KOPT-K1 (cell line): ENCODE measurements around the gene IFT80.
"Not testable (repeated sequence)": the region's sequence is repeated elsewhere in the genome, so short reads cannot be mapped to it uniquely, and the experiment has no call there.

Experiments used
- H3K27ac ChIP-seq: fragments of 200-600 bp; sonication (generic); 2 replicates; pipeline ENCODE4 v1.5.1; 2016; ENCODE audit warnings: antibody characterized with exemption, mild to moderate bottlenecking, low read depth, low read length; ENCODE audit not compliant: poor library complexity, severe bottlenecking
- H3K36me3 ChIP-seq: fragments of 200-600 bp; sonication (generic); 2 replicates; pipeline ENCODE4 v1.5.1; 2017; ENCODE audit warnings: antibody characterized with exemption, mild to moderate bottlenecking, low read length, moderate library complexity; ENCODE audit not compliant: insufficient read depth
- H3K9me3 ChIP-seq: fragments of 200-600 bp; sonication (generic); 2 replicates; pipeline ENCODE4 v1.5.1; 2017; ENCODE audit warnings: antibody characterized with exemption, low read length, mild to moderate bottlenecking; ENCODE audit not compliant: insufficient read depth, poor library complexity, severe bottlenecking

Gene IFT80

DNA sequence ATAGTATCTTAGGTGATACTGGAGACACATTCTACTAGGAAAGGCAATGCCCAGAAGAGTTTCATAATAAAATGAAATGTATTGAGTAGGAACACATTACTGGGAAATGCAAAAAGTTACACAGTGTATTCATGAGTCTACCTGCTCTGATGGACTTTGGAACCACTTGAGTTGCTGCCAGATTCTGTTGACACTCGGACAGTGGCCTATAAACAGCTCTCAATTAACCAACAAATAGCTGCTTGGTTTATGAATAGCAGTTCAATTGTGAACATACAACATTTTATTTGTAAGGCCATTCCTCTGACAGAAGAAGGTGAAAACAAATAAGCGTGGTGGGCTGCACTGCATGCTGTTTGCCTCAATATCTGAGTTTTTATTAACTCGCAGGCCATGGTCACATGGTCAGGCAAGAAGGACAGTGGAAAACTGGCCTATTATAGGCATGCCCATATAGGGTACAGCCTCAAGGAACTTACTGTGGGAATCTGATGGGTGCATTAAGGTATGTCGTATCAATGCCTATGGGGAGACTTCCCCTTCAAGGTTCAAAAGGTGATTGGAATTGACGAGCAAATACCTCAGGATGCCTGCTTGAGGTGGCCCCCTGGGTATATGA lies 107.6 kb downstream of the IFT80 start:
- Histone ChIP-seq H3K36me3 (no peaks in the 10 kb centered on the region), H3K9me3 (no peaks in the 10 kb centered on the region), H3K27ac (no peak overlapping the region)

- no peaks in the 10 kb centered on the region for H3K9me3 ChIP-seq
- H3K27ac ChIP-seq: no peak overlapping the region
- no peaks in the 10 kb centered on the region for H3K36me3 ChIP-seq
Measured at GRCh38 chr3:160287666-160288065, 111.4 kb downstream of the IFT80 start.

GRCh38 chr3:160286231-160286630 lies 112.8 kb downstream of the IFT80 start:
- Histone ChIP-seq H3K9me3 (no peaks in the 10 kb centered on the region), H3K27ac (no peak overlapping the region), H3K36me3 (no peaks in the 10 kb centered on the region)

DNA sequence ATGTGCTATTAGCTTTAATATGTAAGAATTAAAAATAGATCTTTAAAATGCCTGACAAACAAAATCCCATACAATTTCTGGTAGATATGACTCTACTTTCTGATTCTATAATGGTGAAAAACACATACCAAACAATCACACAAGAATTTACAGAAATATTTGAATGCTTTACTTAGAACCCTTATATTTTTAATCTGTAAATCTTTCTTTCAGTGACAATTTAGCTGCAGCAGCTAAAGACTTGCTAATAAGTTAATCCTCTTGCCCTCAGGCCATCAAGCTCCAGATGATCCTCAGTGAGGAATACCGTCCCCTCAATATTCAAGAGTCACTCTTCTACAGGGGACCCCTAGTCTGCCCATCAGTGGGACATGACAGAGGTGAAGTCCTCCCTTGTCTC lies 118.2 kb downstream of the IFT80 start:
- H3K9me3 ChIP-seq: no peaks in the 10 kb centered on the region
- peaks cover 19% of the 10 kb centered on the region for H3K36me3 ChIP-seq
- H3K27ac ChIP-seq: no peak overlapping the region

DNA sequence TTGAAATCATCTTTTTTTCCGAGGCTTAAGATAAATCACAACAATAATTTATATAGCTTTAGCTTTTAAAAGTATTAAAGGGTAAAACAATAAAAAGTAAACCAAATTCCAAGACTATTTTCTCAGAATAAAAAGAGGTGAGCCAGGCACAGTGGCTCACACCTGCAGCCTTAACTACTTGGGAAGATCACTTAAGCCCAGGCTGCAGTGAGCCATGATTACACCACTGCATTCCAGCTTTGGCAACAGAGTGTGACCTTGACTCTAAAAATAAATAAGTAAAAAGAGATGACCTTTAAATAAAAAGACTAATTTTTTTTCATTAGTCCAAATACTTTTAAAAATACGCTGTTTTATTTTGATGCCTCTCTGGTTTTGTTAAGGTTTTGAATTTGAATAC lies 119.4 kb downstream of the IFT80 start:
- H3K9me3 ChIP-seq: no peaks in the 10 kb centered on the region
- H3K36me3 ChIP-seq: peaks cover 21% of the 10 kb centered on the region
- no peak overlapping the region for H3K27ac ChIP-seq

DNA sequence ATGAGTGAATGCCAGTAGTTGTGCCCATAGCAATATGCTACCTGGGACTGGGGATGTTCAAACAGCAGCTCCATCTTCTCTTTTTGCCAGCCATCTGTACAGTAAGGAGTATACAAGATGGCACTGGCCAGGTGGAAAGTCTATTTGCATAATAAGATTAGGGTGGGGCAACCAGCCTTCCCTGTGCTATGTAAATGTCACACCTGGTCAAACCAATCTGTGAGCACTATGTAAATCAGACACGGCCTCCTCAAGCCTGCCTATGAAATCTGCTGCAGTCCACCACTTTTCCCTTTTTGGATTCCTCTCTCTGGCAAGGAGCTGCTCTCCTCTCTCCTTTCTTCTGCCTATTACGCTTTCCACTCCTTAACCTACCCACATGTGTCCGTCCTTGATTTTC lies 120.8 kb downstream of the IFT80 start:
- H3K9me3 ChIP-seq: no peaks in the 10 kb centered on the region
- no peak overlapping the region for H3K27ac ChIP-seq
- peaks cover 34% of the 10 kb centered on the region for H3K36me3 ChIP-seq

DNA sequence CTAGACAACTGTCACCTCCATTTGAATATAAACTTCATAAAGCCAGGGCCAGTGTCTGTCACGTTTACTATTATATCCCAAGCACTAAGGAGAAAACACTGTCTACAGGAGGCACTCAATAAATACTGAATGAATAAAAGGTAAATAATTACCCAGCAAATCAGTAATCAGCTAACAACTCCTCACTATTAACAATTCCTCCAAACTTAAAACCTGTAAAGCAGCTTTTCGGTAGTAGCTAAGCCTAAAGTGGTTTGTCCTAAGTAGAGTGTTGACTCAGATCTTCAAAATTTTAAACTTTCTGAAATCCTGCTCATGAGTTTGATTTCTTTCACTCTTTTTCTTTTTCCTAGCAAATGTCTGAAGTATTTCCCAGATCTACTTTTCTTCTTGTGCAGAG lies 133.9 kb downstream of the IFT80 start:
- H3K36me3 ChIP-seq: peaks cover 13% of the 10 kb centered on the region; the same call in 1 of the 2 replicates

GRCh38 chr3:160260587-160261270 lies 138.3 kb downstream of the IFT80 start:
- Histone ChIP-seq H3K27ac (no peak overlapping the region), H3K36me3 (no peaks in the 10 kb centered on the region), H3K9me3 (no peaks in the 10 kb centered on the region)

More for the DNA sequence above, 133.9 kb downstream of the IFT80 start:
- no peaks in the 10 kb centered on the region for H3K9me3 ChIP-seq
- H3K27ac ChIP-seq: no peak overlapping the region

DNA sequence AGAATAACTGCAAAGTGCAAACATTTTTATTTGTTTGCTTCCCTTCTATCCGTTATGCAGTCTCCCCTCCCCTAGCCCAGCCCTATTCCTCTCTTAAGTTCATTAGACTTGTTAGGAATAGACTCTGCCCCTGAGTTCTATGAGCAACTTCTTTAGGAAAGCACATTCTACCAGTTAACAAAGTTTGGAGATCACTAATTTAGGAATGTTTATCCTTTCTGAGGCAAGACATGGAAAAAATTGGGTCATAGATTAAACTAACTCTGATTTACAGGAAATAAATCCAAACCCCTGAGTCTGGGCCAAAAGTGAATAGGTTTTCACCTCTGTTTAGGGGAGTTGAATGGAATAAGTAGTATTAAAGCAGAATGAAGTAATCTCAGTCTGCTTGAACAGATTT lies 139.4 kb downstream of the IFT80 start:
- Histone ChIP-seq H3K9me3 (no peaks in the 10 kb centered on the region), H3K36me3 (no peaks in the 10 kb centered on the region), H3K27ac (no peak overlapping the region)

DNA sequence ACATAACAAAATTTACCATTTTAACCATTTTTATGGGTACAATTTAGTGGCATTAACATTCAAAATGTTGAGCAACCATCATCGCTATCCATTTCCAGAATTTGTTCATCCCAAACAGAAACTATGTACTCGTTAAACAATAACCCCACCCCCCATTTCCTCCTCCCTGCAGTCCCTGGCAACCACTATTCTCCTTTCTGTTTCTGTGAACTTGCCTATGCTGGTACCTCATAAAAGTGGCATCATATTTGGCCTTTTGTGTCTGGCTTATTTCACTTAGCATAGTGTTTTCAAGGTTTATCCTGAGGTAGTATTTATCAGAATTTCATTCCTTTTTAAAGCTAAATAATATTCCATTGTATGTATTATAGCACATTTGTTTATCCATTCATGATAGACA lies 141.4 kb downstream of the IFT80 start:
- Histone ChIP-seq H3K9me3 (no peaks in the 10 kb centered on the region), H3K36me3 (no peaks in the 10 kb centered on the region), H3K27ac (no peak overlapping the region)

DNA sequence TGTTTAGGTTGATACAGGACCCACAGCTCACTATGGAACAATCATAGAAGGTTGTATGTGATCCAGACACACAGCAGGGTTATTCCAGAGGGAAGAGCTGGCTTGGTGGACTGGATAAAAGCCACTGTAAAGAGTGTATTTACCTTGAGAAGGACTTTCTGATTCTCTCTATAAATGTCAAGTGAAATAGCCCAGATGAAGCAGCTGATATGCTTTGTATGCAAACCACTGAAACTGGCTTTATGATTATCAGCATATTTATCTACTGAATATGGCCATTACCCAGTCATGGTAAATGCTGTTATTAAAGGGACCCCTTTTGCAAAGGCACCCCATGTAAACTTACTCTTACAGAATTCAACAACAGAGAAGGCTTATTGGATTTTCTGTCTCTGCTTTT lies 145.7 kb downstream of the IFT80 start:
- Histone ChIP-seq H3K27ac (no peak overlapping the region), H3K9me3 (no peaks in the 10 kb centered on the region), H3K36me3 (no peaks in the 10 kb centered on the region)

- no peaks in the 10 kb centered on the region for H3K9me3 ChIP-seq
- no peaks in the 10 kb centered on the region for H3K36me3 ChIP-seq
- no peak overlapping the region for H3K27ac ChIP-seq
Measured at GRCh38 chr3:160247766-160248165, 151.3 kb downstream of the IFT80 start.

DNA sequence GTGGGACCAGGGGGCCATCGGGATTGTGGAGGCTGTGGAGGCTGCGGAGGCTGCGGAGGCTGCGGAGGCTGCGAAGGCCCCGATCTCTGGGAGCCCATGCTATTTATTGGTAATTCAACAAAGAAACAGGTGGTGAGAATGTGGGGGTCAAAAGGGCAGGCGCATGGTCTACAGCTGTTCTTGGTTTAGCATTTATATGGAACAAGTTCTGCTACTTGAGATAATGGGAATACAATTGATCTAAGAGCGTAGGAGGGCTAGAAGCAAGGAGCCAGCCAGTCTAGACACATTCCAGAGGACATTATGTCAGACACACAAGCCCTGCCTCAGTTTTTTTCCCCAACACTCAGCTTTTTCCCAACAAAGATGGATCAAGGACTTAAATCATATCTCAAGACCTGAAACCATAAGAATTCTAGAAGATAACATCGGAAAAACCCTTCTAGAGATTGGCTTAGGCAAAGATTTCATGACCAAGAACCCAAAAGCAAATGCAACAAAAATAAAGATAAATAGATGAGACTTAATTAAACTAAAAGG lies 153.7 kb downstream of the IFT80 start:
- Histone ChIP-seq H3K9me3 (no peaks in the 10 kb centered on the region), H3K27ac (no peak overlapping the region), H3K36me3 (no peaks in the 10 kb centered on the region)

- not testable (repeated sequence) for H3K9me3 ChIP-seq, H3K27ac ChIP-seq, H3K36me3 ChIP-seq
Measured at GRCh38 chr3:160240719-160241118, 158.3 kb downstream of the IFT80 start.

DNA sequence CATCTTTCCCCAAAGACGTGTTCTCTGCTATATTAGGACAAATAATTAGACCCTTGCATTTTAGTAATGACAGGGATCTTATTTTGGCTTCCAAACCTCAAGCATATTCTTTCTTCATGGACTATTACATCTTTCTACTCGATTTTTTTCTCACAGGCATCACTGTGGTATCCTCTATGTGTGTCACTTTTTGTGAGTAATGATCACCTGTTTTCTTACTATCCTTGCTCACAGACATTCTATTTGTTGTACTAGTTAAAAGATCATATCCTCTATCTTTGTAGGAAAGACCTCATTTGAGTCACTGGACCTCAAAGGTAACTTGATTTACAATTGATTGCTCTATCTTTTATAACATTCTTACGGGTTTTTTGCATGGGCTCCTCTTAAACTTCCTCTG lies 167.0 kb downstream of the IFT80 start:
- H3K36me3 ChIP-seq: no peaks in the 10 kb centered on the region
- no peaks in the 10 kb centered on the region for H3K9me3 ChIP-seq
- no peak overlapping the region for H3K27ac ChIP-seq

DNA sequence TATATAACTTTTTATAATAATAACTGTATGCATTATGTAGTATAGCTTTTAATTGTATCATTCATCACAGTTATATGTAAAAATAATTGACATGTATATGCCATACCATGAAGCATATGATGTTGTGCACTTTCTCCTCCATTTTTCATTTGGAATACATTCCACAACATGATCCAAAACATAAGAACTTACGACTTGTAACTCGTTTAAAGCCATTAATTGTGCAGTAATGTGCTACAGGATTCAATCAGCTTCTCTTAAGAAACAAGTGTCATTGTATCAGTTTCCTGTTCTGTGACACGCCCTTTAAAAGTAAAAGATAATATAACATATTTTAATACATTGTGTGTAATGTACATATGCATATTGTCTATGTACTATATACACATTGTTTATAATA lies 171.6 kb downstream of the IFT80 start:
- Histone ChIP-seq H3K27ac (no peak overlapping the region), H3K9me3 (peaks cover 27% of the 10 kb centered on the region), H3K36me3 (no peaks in the 10 kb centered on the region)
